GM23248 (cell line): ENCODE results near the gene THAP7. TPM values are rescaled to one million over a fixed set of nuclear protein-coding genes. Genes with fewer than 3 reads are reported as not detected.

Source experiments
- DNase-seq: peaks from one replicate; pipeline ENCODE4 v3.0.0-alpha.2; 2015
- H2AFZ ChIP-seq: fragments of 200-600 bp; sonication (generic); 2 replicates; pipeline ENCODE4 v1.6.1; 2016; ENCODE audit warnings: antibody characterized with exemption
- H3F3A ChIP-seq: fragments of 200-600 bp; sonication (generic); 2 replicates; pipeline ENCODE4 v1.6.1; 2016; ENCODE audit warnings: mild to moderate bottlenecking, antibody characterized with exemption, mixed run types; ENCODE audit not compliant: insufficient read depth
- H3K27ac ChIP-seq: fragments of 200-600 bp; sonication (generic); 2 replicates; pipeline ENCODE4 v1.5.1; 2016; ENCODE audit warnings: mild to moderate bottlenecking
- H3K27me3 ChIP-seq: fragments of 200-600 bp; sonication (generic); replicated peaks from 2 replicates; pipeline ENCODE4 v1.6.1; 2016; ENCODE audit warnings: mild to moderate bottlenecking; ENCODE audit not compliant: insufficient read depth
- H3K36me3 ChIP-seq: fragments of 200-600 bp; sonication (generic); 2 replicates; pipeline ENCODE4 v1.6.1; 2016; ENCODE audit warnings: low read depth, mild to moderate bottlenecking
- H3K4me1 ChIP-seq: fragments of 200-600 bp; sonication (generic); 2 replicates; pipeline ENCODE4 v1.6.1; 2016; ENCODE audit warnings: mild to moderate bottlenecking; ENCODE audit not compliant: insufficient read depth
- H3K4me2 ChIP-seq: fragments of 200-600 bp; sonication (generic); one replicate; pipeline ENCODE4 v1.6.1; 2016; ENCODE audit warnings: mild to moderate bottlenecking; ENCODE audit not compliant: unreplicated experiment
- H3K4me3 ChIP-seq: fragments of 200-600 bp; sonication (generic); 2 replicates; pipeline ENCODE4 v1.5.1; 2016; ENCODE audit warnings: mild to moderate bottlenecking
- H3K79me2 ChIP-seq: fragments of 200-600 bp; sonication (generic); 2 replicates; pipeline ENCODE4 v1.6.1; 2016; ENCODE audit warnings: mild to moderate bottlenecking; ENCODE audit not compliant: insufficient read depth
- H3K9ac ChIP-seq: fragments of 200-600 bp; sonication (generic); 2 replicates; pipeline ENCODE4 v1.6.1; 2016; ENCODE audit warnings: mild to moderate bottlenecking
- H3K9me2 ChIP-seq: fragments of 200-600 bp; sonication (generic); 2 replicates; pipeline ENCODE4 v1.6.1; 2016; ENCODE audit warnings: mixed run types, mild to moderate bottlenecking, moderate library complexity; ENCODE audit not compliant: insufficient read depth
- H3K9me3 ChIP-seq: fragments of 200-600 bp; sonication (generic); one replicate; pipeline ENCODE4 v1.6.1; 2017; ENCODE audit warnings: low read depth
- H4K20me1 ChIP-seq: fragments of 200-600 bp; sonication (generic); 2 replicates; pipeline ENCODE4 v1.6.0; 2016; ENCODE audit not compliant: insufficient read depth
- EZH2 ChIP-seq: fragments of 200-600 bp; sonication (generic); IDR thresholded peaks from 2 replicates; pipeline ENCODE4 v1.6.1; 2018; ENCODE audit warnings: antibody characterized with exemption, mild to moderate bottlenecking; ENCODE audit not compliant: insufficient read depth, poor library complexity, severe bottlenecking
- EZH2phosphoT487 ChIP-seq: fragments of 200-600 bp; sonication (generic); IDR thresholded peaks from 2 replicates; pipeline ENCODE4 v1.6.1; 2018; ENCODE audit warnings: antibody characterized with exemption, moderate library complexity, mild to moderate bottlenecking, low read depth; ENCODE audit not compliant: insufficient read depth
- WGBS, 2 experiments: methylation state at CpG; one replicate each; pipeline ENCODE4 v1.1.6; 2015 to 2017; ENCODE audit warnings: low lambda C conversion rate in 2 of 2, low coverage in 1 of 2; ENCODE audit errors: missing lambda C conversion rate in 2 of 2; 5-methylcytosine and 5-hydroxymethylcytosine counted together
- in situ Hi-C: fragments of 300-500 bp; cut with MboI; formaldehyde crosslinking; loops from 2 replicates; pipeline ENCODE4 v1.15.0; 2020
- polyA plus RNA-seq: library from polyadenylated mRNA; unstranded; fragments of >200 nt; fragmentation: Nextera tagmentation; extraction: Ambion mirVana; gene quantifications from 2 replicates; pipeline ENCODE4 v1.2.1, GENCODE V29; 2016
- total RNA-seq: library from RNA; depleted of rRNA; stranded (reverse); fragments of >200 nt; shearing (Covaris generic); gene quantifications from 2 replicates; pipeline ENCODE4 v1.2.3, GENCODE V29; 2014

Gene THAP7
- total and polyA plus RNA-seq, 2 experiments from 2014 or later = 27.5 to 32.5 TPM

GRCh38 chr22:21000987-21001600, 824 bp downstream of the THAP7 start:
- in situ Hi-C loops = no loop called here
- no peak for DNase-seq

GRCh38 chr22:21000207-21000986, 1.5 kb downstream of the THAP7 start:
- peak; percentile 63 for DNase-seq
- no peaks in the 10 kb centered on the region for H4K20me1 ChIP-seq
- no peaks in the 10 kb centered on the region for H3K27me3 ChIP-seq
- no peaks in the 10 kb centered on the region for H3K36me3 ChIP-seq
- 47 to 48% methylated on average over 22 of the region's 22 CpGs for WGBS, 2 experiments
- H3K9ac ChIP-seq = peak overlapping the region; percentile 98
- peak overlapping the region; percentile 84 for H3K4me3 ChIP-seq
- H3K4me2 ChIP-seq = peak overlapping the region; percentile 93
- in situ Hi-C loops = no loop called here
- peaks cover 39% of the 10 kb centered on the region for H3K79me2 ChIP-seq
- no peaks in the 10 kb centered on the region for H3K9me2 ChIP-seq
- H3K27ac ChIP-seq = peak overlapping the region; percentile 99
- no peak overlapping the region for H2AFZ ChIP-seq
- peaks cover 12% of the 10 kb centered on the region for H3F3A ChIP-seq
- no peaks in the 10 kb centered on the region for H3K9me3 ChIP-seq
- TF ChIP-seq EZH2 (no peak), EZH2phosphoT487 (no peak)
- peaks cover 17% of the 10 kb centered on the region for H3K4me1 ChIP-seq

More at GRCh38 chr22:21000987-21001600, 824 bp downstream of the THAP7 start:
- H3K9me2 ChIP-seq = no peaks in the 10 kb centered on the region
- H3K9ac ChIP-seq = peak overlapping the region; percentile 98
- H3K36me3 ChIP-seq = no peaks in the 10 kb centered on the region
- H3K4me2 ChIP-seq = peak overlapping the region; percentile 93
- H3K4me3 ChIP-seq = peak overlapping the region; percentile 84
- 1 to 2% methylated on average over 22 to 26 of the region's 26 CpGs for WGBS, 2 experiments
- no peak for TF ChIP-seq EZH2phosphoT487
- no peak for TF ChIP-seq EZH2
- H3K4me1 ChIP-seq = peaks cover 17% of the 10 kb centered on the region
- peaks cover 12% of the 10 kb centered on the region for H3F3A ChIP-seq
- H3K79me2 ChIP-seq = peaks cover 39% of the 10 kb centered on the region
- H4K20me1 ChIP-seq = no peaks in the 10 kb centered on the region
- H3K27me3 ChIP-seq = no peaks in the 10 kb centered on the region
- peak overlapping the region; percentile 99 for H3K27ac ChIP-seq
- no peaks in the 10 kb centered on the region for H3K9me3 ChIP-seq
- H2AFZ ChIP-seq = peak overlapping the region; percentile 78

GRCh38 chr22:20999350-21000206, 2.3 kb downstream of the THAP7 start:
- peak overlapping the region; percentile 84; the same call in 1 of the 2 replicates for H3K4me3 ChIP-seq
- H3K9ac ChIP-seq = peak overlapping the region; percentile 17; the same call in 1 of the 2 replicates
- H4K20me1 ChIP-seq = no peaks in the 10 kb centered on the region
- H3K27me3 ChIP-seq = no peaks in the 10 kb centered on the region
- no peak for TF ChIP-seq EZH2
- TF ChIP-seq EZH2phosphoT487 = no peak
- peak overlapping the region; percentile 93 for H3K4me2 ChIP-seq
- no peaks in the 10 kb centered on the region for H3K36me3 ChIP-seq
- H3F3A ChIP-seq = peaks cover 12% of the 10 kb centered on the region
- H3K27ac ChIP-seq = 0 out of 2 replicates have a peak overlapping the region, but pooled peaks have one; percentile 12
- no peaks in the 10 kb centered on the region for H3K9me2 ChIP-seq
- WGBS, 2 experiments = 88 to 91% methylated on average over 27 of the region's 27 CpGs
- no peak overlapping the region for H2AFZ ChIP-seq
- in situ Hi-C loops = no loop called here
- no peaks in the 10 kb centered on the region for H3K9me3 ChIP-seq
- H3K4me1 ChIP-seq = peaks cover 17% of the 10 kb centered on the region
- H3K79me2 ChIP-seq = peaks cover 39% of the 10 kb centered on the region
- no peak for DNase-seq
